ENCODE data around the gene RBP5.
"Not testable (repeated sequence)": the region's sequence is repeated elsewhere in the genome, so short reads cannot be mapped to it uniquely, and the experiment has no call there.

RBP5 gene

GRCh38 chr12:7107636-7108002, 21.1 kb downstream of the RBP5 start:
- Histone ChIP-seq H3K27me3 (no peaks in the 10 kb centered on the region), H3K9me3 (peaks cover 24% of the 10 kb centered on the region), H3K4me1 (peaks cover 15% of the 10 kb centered on the region), H4K20me1 (no peaks in the 10 kb centered on the region), H3K4me3 (peak overlapping the region; percentile 68), H3K36me3 (peaks cover 15% of the 10 kb centered on the region), H3K27ac (peak overlapping the region; percentile 79; the same call in 1 of the 2 replicates), H3K4me2 (peak overlapping the region; percentile 85), H3K9ac (no peak overlapping the region; the same call in 1 of the 2 replicates)
- TF ChIP-seq Cebpa-rat (IDR thresholded peaks at IDR 0.05): no peak

- not testable (repeated sequence) for H3K4me3 ChIP-seq, H3K27ac ChIP-seq, H3K9ac ChIP-seq, H3K4me2 ChIP-seq, H3K27me3 ChIP-seq, H4K20me1 ChIP-seq
- Histone ChIP-seq H3K36me3 (peaks cover 15% of the 10 kb centered on the region), H3K4me1 (peaks cover 15% of the 10 kb centered on the region), H3K9me3 (peaks cover 24% of the 10 kb centered on the region)
Measured at GRCh38 chr12:7107181-7107580, 21.5 kb downstream of the RBP5 start.

GRCh38 chr12:7106082-7106481, 22.6 kb downstream of the RBP5 start:
- no peak overlapping the region for H3K4me3 ChIP-seq
- H3K4me2 ChIP-seq: no peak overlapping the region
- H3K27ac ChIP-seq: no peak overlapping the region
- H3K9ac ChIP-seq: no peak overlapping the region
- TF ChIP-seq Cebpa-rat (IDR thresholded peaks at IDR 0.05): no peak
- H4K20me1 ChIP-seq: no peaks in the 10 kb centered on the region
- peaks cover 24% of the 10 kb centered on the region for H3K9me3 ChIP-seq
- H3K4me1 ChIP-seq: peaks cover 15% of the 10 kb centered on the region
- no peaks in the 10 kb centered on the region for H3K27me3 ChIP-seq
- peaks cover 23% of the 10 kb centered on the region for H3K36me3 ChIP-seq

GRCh38 chr12:7103837-7104584, 24.7 kb downstream of the RBP5 start:
- Histone ChIP-seq H3K4me1 (peaks cover 10% of the 10 kb centered on the region), H3K9me3 (peaks cover 24% of the 10 kb centered on the region), H4K20me1 (no peaks in the 10 kb centered on the region), H3K36me3 (peaks cover 29% of the 10 kb centered on the region), H3K9ac (no peak overlapping the region), H3K27ac (no peak overlapping the region), H3K4me3 (no peak overlapping the region), H3K27me3 (no peaks in the 10 kb centered on the region), H3K4me2 (no peak overlapping the region)
- no peak for TF ChIP-seq Cebpa-rat (IDR thresholded peaks at IDR 0.05)

- H3K36me3 ChIP-seq: peaks cover 29% of the 10 kb centered on the region
- H3K4me3 ChIP-seq: no peak overlapping the region
- H3K4me2 ChIP-seq: no peak overlapping the region
- peaks cover 24% of the 10 kb centered on the region for H3K9me3 ChIP-seq
- H3K27ac ChIP-seq: no peak overlapping the region
- H4K20me1 ChIP-seq: no peaks in the 10 kb centered on the region
- no peaks in the 10 kb centered on the region for H3K4me1 ChIP-seq
- H3K9ac ChIP-seq: no peak overlapping the region
- no peaks in the 10 kb centered on the region for H3K27me3 ChIP-seq
- TF ChIP-seq Cebpa-rat (IDR thresholded peaks at IDR 0.05): no peak
Measured at GRCh38 chr12:7102582-7102981, 26.1 kb downstream of the RBP5 start.

- Histone ChIP-seq H3K27ac (no peak overlapping the region), H3K4me3 (no peak overlapping the region), H3K4me1 (no peaks in the 10 kb centered on the region), H3K36me3 (peaks cover 29% of the 10 kb centered on the region), H3K9ac (no peak overlapping the region), H4K20me1 (no peaks in the 10 kb centered on the region), H3K27me3 (no peaks in the 10 kb centered on the region), H3K4me2 (no peak overlapping the region), H3K9me3 (peaks cover 19% of the 10 kb centered on the region)
- TF ChIP-seq Cebpa-rat (IDR thresholded peaks at IDR 0.05): no peak
Measured at GRCh38 chr12:7101694-7102131, 27.0 kb downstream of the RBP5 start.

GRCh38 chr12:7101047-7101693, 27.5 kb downstream of the RBP5 start:
- H3K4me1 ChIP-seq: no peaks in the 10 kb centered on the region
- TF ChIP-seq Cebpa-rat (IDR thresholded peaks at IDR 0.05): no peak
- H3K4me2 ChIP-seq: no peak overlapping the region
- H3K27me3 ChIP-seq: no peaks in the 10 kb centered on the region
- no peak overlapping the region for H3K9ac ChIP-seq
- no peaks in the 10 kb centered on the region for H4K20me1 ChIP-seq
- peaks cover 14% of the 10 kb centered on the region for H3K9me3 ChIP-seq
- no peak overlapping the region for H3K4me3 ChIP-seq
- H3K27ac ChIP-seq: no peak overlapping the region
- peaks cover 29% of the 10 kb centered on the region for H3K36me3 ChIP-seq

- Histone ChIP-seq H3K9ac (no peak overlapping the region), H3K36me3 (peaks cover 27% of the 10 kb centered on the region), H3K4me1 (no peaks in the 10 kb centered on the region), H3K27ac (no peak overlapping the region), H4K20me1 (no peaks in the 10 kb centered on the region), H3K4me3 (no peak overlapping the region), H3K9me3 (peaks cover 4% of the 10 kb centered on the region), H3K27me3 (no peaks in the 10 kb centered on the region), H3K4me2 (no peak overlapping the region)
- TF ChIP-seq Cebpa-rat (IDR thresholded peaks at IDR 0.05): no peak
Measured at GRCh38 chr12:7100239-7100638, 28.4 kb downstream of the RBP5 start.

GRCh38 chr12:7099290-7099996, 29.2 kb downstream of the RBP5 start:
- H3K9ac ChIP-seq: no peak overlapping the region
- peaks cover 21% of the 10 kb centered on the region; the same call in 1 of the 2 replicates for H3K36me3 ChIP-seq
- no peak overlapping the region for H3K4me3 ChIP-seq
- no peak for TF ChIP-seq Cebpa-rat (IDR thresholded peaks at IDR 0.05)
- no peaks in the 10 kb centered on the region for H4K20me1 ChIP-seq
- H3K4me1 ChIP-seq: no peaks in the 10 kb centered on the region
- H3K27me3 ChIP-seq: no peaks in the 10 kb centered on the region
- no peak overlapping the region for H3K27ac ChIP-seq
- no peak overlapping the region for H3K4me2 ChIP-seq
- H3K9me3 ChIP-seq: no peaks in the 10 kb centered on the region

GRCh38 chr12:7096979-7097378, 31.7 kb downstream of the RBP5 start:
- Histone ChIP-seq H3K4me3 (no peak overlapping the region), H4K20me1 (no peaks in the 10 kb centered on the region), H3K27me3 (no peaks in the 10 kb centered on the region), H3K36me3 (peaks cover 14% of the 10 kb centered on the region; the same call in 1 of the 2 replicates), H3K9me3 (no peaks in the 10 kb centered on the region), H3K27ac (no peak overlapping the region), H3K9ac (no peak overlapping the region), H3K4me2 (no peak overlapping the region), H3K4me1 (peaks cover 5% of the 10 kb centered on the region)
- TF ChIP-seq Cebpa-rat (IDR thresholded peaks at IDR 0.05): no peak

Measured in BLaER1 (cell line).